Occipital lobe (tissue), 2 donors: ENCODE data around the gene KIRREL1. TPM values are rescaled to one million over a fixed set of nuclear protein-coding genes. Genes with fewer than 3 reads are reported as not detected.

Experiments
- DNase-seq: peaks from one replicate; lab custom pipeline; 2025; lab: John Stamatoyannopoulos, UW
- total RNA-seq: library from RNA; depleted of rRNA; stranded (reverse); fragments of >200 nt; gene quantifications from one replicate; pipeline ENCODE4 v1.2.3, GENCODE V29; 2014

Gene KIRREL1
- total RNA-seq, 1 donor from 2014 or later, result 20.6 TPM

GRCh38 chr1:158140764-158141192 is 147.3 kb downstream of the KIRREL1 start:
- no peak for DNase-seq

GRCh38 chr1:158145173-158145719 is 151.8 kb downstream of the KIRREL1 start:
- DNase-seq, result no peak

- DNase-seq, result no peak
Observed at GRCh38 chr1:158146165-158146564, 152.7 kb downstream of the KIRREL1 start.

GRCh38 chr1:158146739-158147138 is 153.3 kb downstream of the KIRREL1 start:
- no peak for DNase-seq

GRCh38 chr1:158147401-158147800 is 154.0 kb downstream of the KIRREL1 start:
- no peak for DNase-seq

- no peak for DNase-seq
Observed at GRCh38 chr1:158147869-158148268, 154.4 kb downstream of the KIRREL1 start.

GRCh38 chr1:158148468-158148867 is 155.0 kb downstream of the KIRREL1 start:
- no peak for DNase-seq

GRCh38 chr1:158149175-158149574 is 155.7 kb downstream of the KIRREL1 start:
- DNase-seq, result no peak

Other genes starting within 250 kb of the KIRREL1 start
- not detected for gene FCRL2, start 216.5 kb upstream of the KIRREL1 start, total RNA-seq
- 0.16 TPM for gene FCRL1, start 173.5 kb upstream of the KIRREL1 start, total RNA-seq
- 1.2 TPM for gene CD5L, start 151.8 kb upstream of the KIRREL1 start, total RNA-seq
- gene CD1D, start 187.2 kb downstream of the KIRREL1 start, total RNA-seq, result 1.6 TPM